Endothelial cell (in vitro differentiated cells): Measurements from ENCODE around the gene RIMBP2. TPM values are rescaled to one million over a fixed set of nuclear protein-coding genes. Genes with fewer than 3 reads are reported as not detected.

ENCODE experiments used
- DNase-seq: peaks from one replicate; pipeline ENCODE4 v3.0.0; 2021; ENCODE audit warnings: low spot score
- H3K27ac Mint-ChIP-seq: one replicate; pipeline ENCODE4 v1.8.0; 2021; ENCODE audit warnings: mixed read lengths, inconsistent platforms; ENCODE audit not compliant: unreplicated experiment
- H3K27me3 Mint-ChIP-seq: one replicate; pipeline ENCODE4 v1.8.0; 2021; ENCODE audit warnings: mild to moderate bottlenecking, moderate library complexity, mixed read lengths, inconsistent platforms; ENCODE audit not compliant: unreplicated experiment
- H3K36me3 Mint-ChIP-seq: one replicate; pipeline ENCODE4 v1.8.0; 2021; ENCODE audit warnings: mild to moderate bottlenecking, low read depth, mixed read lengths, inconsistent platforms; ENCODE audit not compliant: unreplicated experiment
- H3K4me1 Mint-ChIP-seq: one replicate; pipeline ENCODE4 v1.8.0; 2021; ENCODE audit warnings: mild to moderate bottlenecking, mixed read lengths, inconsistent platforms; ENCODE audit not compliant: unreplicated experiment
- H3K4me3 Mint-ChIP-seq: one replicate; pipeline ENCODE4 v1.8.0; 2021; ENCODE audit warnings: mild to moderate bottlenecking, mixed read lengths, inconsistent platforms; ENCODE audit not compliant: unreplicated experiment
- H3K9me3 Mint-ChIP-seq: one replicate; pipeline ENCODE4 v1.8.0; 2021; ENCODE audit warnings: mixed read lengths, inconsistent platforms; ENCODE audit not compliant: unreplicated experiment
- CTCF ChIP-seq: fragments of 200-600 bp; sonication (generic); IDR thresholded peaks from one replicate; pipeline ENCODE4 v1.5.0; 2021; ENCODE audit warnings: antibody characterized with exemption; ENCODE audit not compliant: unreplicated experiment
- total RNA-seq: library from RNA; stranded (reverse); fragmentation: NEBNext Ultra II Directional; extraction: Animal tissue kit (Norgen Biotek cat#: 25700); gene quantifications from one replicate; pipeline ENCODE4 v1.2.1, GENCODE V29; 2021; ENCODE audit not compliant: unreplicated experiment

The RIMBP2 gene
- total RNA-seq, 1 donor from 2014 or later, result 1.4 TPM

- H3K36me3 Mint-ChIP-seq, result no peaks in the 10 kb centered on the region
- no peak overlapping the region for H3K4me3 Mint-ChIP-seq
- no peaks in the 10 kb centered on the region for H3K4me1 Mint-ChIP-seq
- TF ChIP-seq CTCF, result no peak
- no peak for DNase-seq
- H3K9me3 Mint-ChIP-seq, result peaks cover 14% of the 10 kb centered on the region
- no peak overlapping the region for H3K27ac Mint-ChIP-seq
- peaks cover 13% of the 10 kb centered on the region for H3K27me3 Mint-ChIP-seq
Observed at GRCh38 chr12:130522244-130522834, 193.8 kb downstream of the RIMBP2 start.

GRCh38 chr12:130521375-130522124, 194.5 kb downstream of the RIMBP2 start:
- H3K27ac Mint-ChIP-seq, result no peak overlapping the region
- peaks cover 16% of the 10 kb centered on the region for H3K9me3 Mint-ChIP-seq
- no peaks in the 10 kb centered on the region for H3K4me1 Mint-ChIP-seq
- peaks cover 2% of the 10 kb centered on the region for H3K36me3 Mint-ChIP-seq
- peaks cover 13% of the 10 kb centered on the region for H3K27me3 Mint-ChIP-seq
- DNase-seq, result no peak
- no peak overlapping the region for H3K4me3 Mint-ChIP-seq
- no peak for TF ChIP-seq CTCF

GRCh38 chr12:130520784-130521183, 195.3 kb downstream of the RIMBP2 start:
- H3K4me3 Mint-ChIP-seq, result no peak overlapping the region
- no peak overlapping the region for H3K27ac Mint-ChIP-seq
- peaks cover 13% of the 10 kb centered on the region for H3K27me3 Mint-ChIP-seq
- H3K36me3 Mint-ChIP-seq, result peaks cover 6% of the 10 kb centered on the region
- DNase-seq, result no peak
- no peak for TF ChIP-seq CTCF
- H3K4me1 Mint-ChIP-seq, result no peaks in the 10 kb centered on the region
- H3K9me3 Mint-ChIP-seq, result peaks cover 22% of the 10 kb centered on the region

- Mint-ChIP-seq H3K9me3 (peaks cover 26% of the 10 kb centered on the region), H3K27me3 (peaks cover 4% of the 10 kb centered on the region), H3K4me1 (no peaks in the 10 kb centered on the region), H3K27ac (no peak overlapping the region), H3K4me3 (no peak overlapping the region), H3K36me3 (peaks cover 9% of the 10 kb centered on the region)
- no peak for TF ChIP-seq CTCF
- no peak for DNase-seq
Observed at GRCh38 chr12:130517588-130517987, 198.5 kb downstream of the RIMBP2 start.

GRCh38 chr12:130514149-130514551, 201.9 kb downstream of the RIMBP2 start:
- Mint-ChIP-seq H3K4me1 (no peaks in the 10 kb centered on the region), H3K4me3 (no peak overlapping the region), H3K27ac (no peak overlapping the region), H3K36me3 (peaks cover 20% of the 10 kb centered on the region), H3K27me3 (peaks cover 9% of the 10 kb centered on the region), H3K9me3 (peaks cover 23% of the 10 kb centered on the region)
- no peak for TF ChIP-seq CTCF
- DNase-seq, result no peak
